Activated CD4-positive, alpha-beta T cell treated with anti-CD3 and anti-CD28 coated beads, Interleukin-2, amount 10 ng/mL, durations not matched to agents 7 days and 5 days (primary cell): Measurements from ENCODE around the gene AVPR1A. TPM values are rescaled to one million over a fixed set of nuclear protein-coding genes. Genes with fewer than 3 reads are reported as not detected.

Experiments
- total RNA-seq, 2 experiments: library from RNA; stranded (reverse); gene quantifications; one replicate each; pipeline ENCODE4 v1.2.3, GENCODE V29; 2021

Gene AVPR1A
- total RNA-seq, 2 experiments from 2014 or later: not detected

Other genes starting within 250 kb of the AVPR1A start
- gene PPM1H, start 216.1 kb downstream of the AVPR1A start, total RNA-seq: not detected